RWPE1 (cell line): Measurements from ENCODE around the gene PEX5.

ENCODE experiments used
- CTCF ChIA-PET: fragments of 350-600 bp; sonication (Branson Sonifier 250); formaldehyde crosslinking; extraction: SDS; loops from one replicate; lab custom pipeline; 2021; lab: Yijun Ruan, JAX
- POLR2A ChIA-PET: fragments of 400-600 bp; formaldehyde crosslinking; extraction: SDS; loops from one replicate; lab custom pipeline; 2020; ENCODE audit warnings: antibody characterized with exemption; ENCODE audit not compliant: low non-redundant PET; lab: Yijun Ruan, JAX
- DNase-seq: peaks from one replicate; pipeline ENCODE4 v3.0.0; 2012; ENCODE audit warnings: low spot score
- H3K27ac ChIP-seq: fragments of 450-650 bp; 2 replicates; pipeline ENCODE4 v1.5.1; 2017
- TF ChIP-seq, protein P1 (sequence below): fragments of 450-650 bp; conservative IDR thresholded peaks from 2 replicates; pipeline ENCODE4 v1.5.1; 2017; ENCODE audit warnings: low read depth, mild to moderate bottlenecking

The PEX5 gene

GRCh38 chr12:7151532-7151931, 38.0 kb upstream of the PEX5 start:
- ChIA-PET CTCF (no interaction called here), POLR2A (no interaction called here)
- no peak for DNase-seq
- no peak overlapping the region for H3K27ac ChIP-seq
- TF ChIP-seq, protein P1, sequence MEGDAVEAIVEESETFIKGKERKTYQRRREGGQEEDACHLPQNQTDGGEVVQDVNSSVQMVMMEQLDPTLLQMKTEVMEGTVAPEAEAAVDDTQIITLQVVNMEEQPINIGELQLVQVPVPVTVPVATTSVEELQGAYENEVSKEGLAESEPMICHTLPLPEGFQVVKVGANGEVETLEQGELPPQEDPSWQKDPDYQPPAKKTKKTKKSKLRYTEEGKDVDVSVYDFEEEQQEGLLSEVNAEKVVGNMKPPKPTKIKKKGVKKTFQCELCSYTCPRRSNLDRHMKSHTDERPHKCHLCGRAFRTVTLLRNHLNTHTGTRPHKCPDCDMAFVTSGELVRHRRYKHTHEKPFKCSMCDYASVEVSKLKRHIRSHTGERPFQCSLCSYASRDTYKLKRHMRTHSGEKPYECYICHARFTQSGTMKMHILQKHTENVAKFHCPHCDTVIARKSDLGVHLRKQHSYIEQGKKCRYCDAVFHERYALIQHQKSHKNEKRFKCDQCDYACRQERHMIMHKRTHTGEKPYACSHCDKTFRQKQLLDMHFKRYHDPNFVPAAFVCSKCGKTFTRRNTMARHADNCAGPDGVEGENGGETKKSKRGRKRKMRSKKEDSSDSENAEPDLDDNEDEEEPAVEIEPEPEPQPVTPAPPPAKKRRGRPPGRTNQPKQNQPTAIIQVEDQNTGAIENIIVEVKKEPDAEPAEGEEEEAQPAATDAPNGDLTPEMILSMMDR: no peak

DNA sequence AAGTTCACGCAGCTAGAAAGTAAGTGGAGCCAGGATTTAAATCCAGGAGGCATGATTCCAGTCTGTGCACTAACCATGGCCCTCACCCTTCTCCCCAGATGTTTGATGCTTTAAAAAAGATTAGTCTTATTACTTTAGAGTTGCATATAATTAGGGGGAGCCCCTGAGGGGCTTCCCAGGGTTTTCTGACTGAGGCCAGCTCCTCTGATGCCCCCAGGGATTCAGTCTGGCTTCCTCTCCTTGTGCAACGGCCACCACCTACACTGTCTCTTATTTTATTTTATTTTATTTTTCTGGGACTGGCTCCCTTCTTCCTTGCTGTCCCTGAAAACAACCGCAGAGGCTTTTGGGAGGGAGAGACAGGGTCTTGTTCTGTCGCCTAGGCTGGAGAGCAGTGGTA, 36.7 kb upstream of the PEX5 start:
- H3K27ac ChIP-seq: no peak overlapping the region
- no peak for DNase-seq
- ChIA-PET CTCF (interaction anchor here (0.6 to 1.6 kb wide), 3 partner anchors 8 to 11 kb away, joined by 3 to 7 read pairs (median 3); no protein-coding TSS in a partner anchor), POLR2A (no interaction called here)
- TF ChIP-seq, protein P1: no peak

GRCh38 chr12:7154042-7154441, 35.4 kb upstream of the PEX5 start:
- H3K27ac ChIP-seq: no peak overlapping the region
- TF ChIP-seq, protein P1: no peak
- peak; percentile 7 for DNase-seq
- ChIA-PET CTCF (interaction anchor here (0.6 to 1.9 kb wide), 3 partner anchors 8 to 15 kb away, joined by 4 to 9 read pairs (median 7); no protein-coding TSS in a partner anchor), POLR2A (no interaction called here)

GRCh38 chr12:7154901-7155470, 34.5 kb upstream of the PEX5 start:
- ChIA-PET CTCF (interaction anchor here (0.6 to 1.9 kb wide), 5 partner anchors 10 to 228 kb away, joined by 3 to 9 read pairs (median 5); no protein-coding TSS in a partner anchor), POLR2A (no interaction called here)
- peak overlapping the region; percentile 59 for H3K27ac ChIP-seq
- DNase-seq: no peak
- TF ChIP-seq, protein P1: no peak

DNA sequence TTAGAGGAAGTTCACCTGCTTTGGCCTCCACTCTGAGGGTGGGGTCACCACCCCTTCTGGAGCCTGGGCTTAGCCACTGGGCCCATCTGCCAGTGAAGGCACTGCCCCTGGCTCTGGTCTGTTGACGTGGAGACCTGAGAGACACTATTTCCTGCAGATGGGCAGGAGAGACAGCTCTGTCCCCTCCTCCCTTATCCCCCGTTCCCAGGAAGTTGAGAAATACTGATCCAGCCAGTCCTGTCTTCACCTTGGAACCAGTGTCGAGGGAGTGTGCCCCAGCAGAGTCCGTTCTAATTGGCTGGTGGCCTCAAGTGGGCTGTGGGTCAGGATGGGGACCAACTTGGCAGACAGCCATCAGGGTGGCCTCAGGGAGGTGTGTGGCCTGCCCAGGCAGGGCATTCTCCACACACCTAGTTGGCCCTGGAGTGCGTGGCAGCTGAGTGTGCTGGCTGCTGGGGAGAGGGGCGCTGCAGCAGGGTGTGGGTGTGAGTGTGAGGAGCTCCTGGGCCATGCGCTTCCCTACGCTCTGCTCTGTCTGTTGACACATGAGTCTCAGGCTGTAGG, 33.9 kb upstream of the PEX5 start:
- TF ChIP-seq, protein P1: no peak
- H3K27ac ChIP-seq: peak overlapping the region; percentile 59
- peak; percentile 45 for DNase-seq
- ChIA-PET CTCF (interaction anchor here (0.6 to 1.9 kb wide), 4 partner anchors 11 to 94 kb away, joined by 3 to 9 read pairs (median 5); no protein-coding TSS in a partner anchor), POLR2A (no interaction called here)

DNA sequence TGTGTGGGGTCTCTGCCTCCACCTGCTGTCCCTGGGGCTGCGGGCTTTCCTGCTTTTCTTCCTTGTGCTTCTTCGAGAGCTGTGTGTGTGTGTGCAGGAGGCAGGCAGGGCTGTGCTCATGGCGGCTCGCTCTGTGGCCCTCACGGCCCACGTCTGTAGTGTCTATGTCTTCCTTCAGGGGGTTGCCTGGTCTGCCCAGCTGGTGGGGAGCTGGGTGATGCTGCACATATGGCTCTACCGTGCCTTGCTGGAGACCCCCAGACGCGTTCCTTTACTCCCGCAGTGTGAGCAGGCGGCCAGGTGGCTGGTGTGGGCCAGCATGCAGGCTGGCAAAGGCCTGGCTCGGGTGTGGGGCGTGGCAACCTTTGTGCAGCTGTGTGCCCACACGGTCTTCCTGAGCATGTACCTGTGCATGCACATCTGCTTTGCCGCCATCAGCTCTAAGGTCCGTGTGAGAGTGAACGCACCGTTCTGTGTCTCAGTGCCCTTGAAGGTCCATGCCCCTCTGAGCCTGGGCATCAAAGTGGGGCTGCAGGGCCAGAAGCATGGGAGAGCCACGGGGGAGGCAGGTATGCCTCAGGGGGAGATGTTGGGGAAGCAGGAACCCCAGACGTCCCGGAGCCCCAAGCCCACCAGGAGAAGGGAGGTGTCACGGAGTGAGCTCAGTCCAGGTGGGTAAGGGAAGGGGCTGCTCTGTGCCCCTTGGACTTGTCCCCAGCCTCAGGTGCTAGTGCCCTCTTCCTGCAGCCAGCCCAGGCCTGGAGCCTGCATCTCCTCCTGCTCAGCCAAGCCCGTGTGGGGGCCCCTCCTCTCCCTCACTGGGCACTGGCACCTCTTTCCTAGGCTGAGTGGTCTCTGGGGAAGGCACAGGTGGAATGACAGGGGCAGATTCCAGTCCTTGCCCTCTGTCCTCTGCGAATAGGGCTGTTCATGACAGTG, 33.0 kb upstream of the PEX5 start:
- TF ChIP-seq, protein P1: no peak
- H3K27ac ChIP-seq: peak overlapping the region; percentile 59
- ChIA-PET CTCF (interaction anchor here (0.9 kb wide), 1 partner anchor 48 kb away, joined by 4 read pairs; no protein-coding TSS in a partner anchor), POLR2A (no interaction called here)
- no peak for DNase-seq
